HS-5 (cell line): ENCODE results near the gene UBE2E3.
"Not testable (repeated sequence)": the region's sequence is repeated elsewhere in the genome, so short reads cannot be mapped to it uniquely, and the experiment has no call there.

Experiments used
- DNase-seq: peaks from one replicate; pipeline ENCODE4 v3.0.0-alpha.2; 2012; ENCODE audit warnings: low read depth

The UBE2E3 gene

DNA sequence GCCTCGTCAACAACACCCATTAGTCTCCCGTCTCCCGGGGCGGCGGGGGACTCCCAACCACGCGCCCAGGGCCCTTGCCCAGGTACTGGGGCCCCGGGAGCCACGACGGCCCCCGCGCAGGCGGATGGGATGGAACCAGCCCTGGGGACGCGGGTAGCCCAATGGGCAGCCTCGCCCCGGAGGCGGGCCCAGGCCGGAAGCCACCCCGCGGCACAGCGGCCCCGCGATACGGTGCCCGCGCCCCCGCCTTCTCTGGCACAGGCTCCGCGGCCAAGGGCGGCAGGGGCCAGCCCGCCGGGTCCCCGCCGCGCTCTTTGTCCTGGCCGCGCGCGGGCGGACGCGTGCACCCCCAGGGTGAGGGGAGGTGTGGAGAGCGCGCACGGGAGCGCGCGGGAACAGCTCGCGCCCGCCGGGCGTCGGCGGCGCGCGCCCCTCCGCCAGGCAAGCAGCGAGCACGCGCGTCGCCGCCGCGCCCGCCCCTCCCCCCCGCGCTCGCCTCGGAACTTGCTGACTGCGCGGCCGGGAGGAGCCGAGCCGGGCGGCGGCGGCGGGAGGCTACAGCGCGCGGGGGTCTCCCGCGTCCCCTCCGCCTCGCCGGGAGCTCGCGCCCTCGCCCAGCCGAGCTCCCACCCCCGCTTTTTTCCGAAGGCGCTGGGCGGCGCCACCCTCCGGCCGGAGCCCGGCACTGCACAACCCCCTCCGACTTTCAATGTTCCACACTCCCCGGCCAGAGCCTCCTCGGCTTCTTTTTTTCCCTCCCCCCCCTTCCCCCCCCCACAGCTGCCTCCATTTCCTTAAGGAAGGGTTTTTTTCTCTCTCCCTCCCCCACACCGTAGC lies at the start of gene UBE2E3:
Gene UBE2E3 (plus strand): TSS at position 500 of the 837 bp plus-strand sequence. CDS start 1,438 bp downstream, outside the sequence.
- DNase-seq: no peak

DNA sequence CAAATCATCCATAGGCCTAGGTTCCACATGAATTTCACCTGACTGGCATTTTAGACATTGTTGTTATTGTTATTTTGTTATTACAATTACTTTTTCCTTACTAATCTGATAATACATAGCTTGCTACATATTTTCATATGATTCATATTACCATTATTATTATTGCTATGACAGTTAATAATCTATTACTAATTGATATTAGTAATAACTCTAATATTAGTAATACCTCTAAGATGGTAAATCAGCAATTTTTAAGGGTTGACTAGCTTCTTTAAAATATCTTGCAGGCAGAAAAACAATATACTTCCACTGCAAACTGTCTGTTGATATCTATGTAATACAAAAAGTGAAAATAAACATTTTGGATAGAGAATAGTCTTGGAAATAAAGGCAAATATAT lies 48.6 kb upstream of the UBE2E3 start:
- DNase-seq: no peak

DNA sequence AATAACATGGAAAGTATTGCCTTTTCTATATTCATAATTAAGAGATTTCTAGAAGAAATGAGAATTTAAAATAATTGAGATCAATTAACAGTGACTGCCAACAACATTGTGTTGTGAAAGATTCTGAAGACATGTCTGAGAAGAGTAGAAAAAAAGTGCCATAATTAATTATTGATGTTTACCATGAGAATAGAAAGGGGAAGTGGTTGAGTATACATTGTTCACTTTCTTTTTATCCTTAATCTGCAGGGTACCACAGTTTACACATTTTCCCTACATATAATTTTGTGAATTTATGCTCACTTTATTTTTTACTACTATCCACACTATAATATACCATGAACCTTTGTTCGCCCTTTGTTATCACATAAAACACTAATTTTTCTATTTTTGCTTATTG lies 47.1 kb upstream of the UBE2E3 start:
- no peak for DNase-seq

DNA sequence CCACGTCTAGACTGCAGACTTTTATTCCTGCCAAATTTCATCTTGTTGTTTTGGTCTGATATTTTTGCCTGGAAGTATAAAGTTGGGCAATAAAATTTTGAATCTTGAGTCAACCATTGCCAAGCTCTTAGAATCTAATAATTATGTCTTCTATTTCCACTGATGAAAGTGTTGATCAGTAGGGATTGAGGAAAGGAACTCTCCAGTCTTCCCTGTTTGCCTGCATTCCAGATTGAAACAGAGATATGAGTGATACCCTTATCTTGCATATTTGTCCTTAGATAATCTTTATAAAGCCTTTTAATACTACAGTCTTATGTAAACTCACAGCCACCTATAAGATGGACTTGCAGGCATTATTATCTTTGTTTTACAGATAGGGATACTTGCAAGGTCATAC lies 45.5 kb upstream of the UBE2E3 start:
- DNase-seq: no peak

DNA sequence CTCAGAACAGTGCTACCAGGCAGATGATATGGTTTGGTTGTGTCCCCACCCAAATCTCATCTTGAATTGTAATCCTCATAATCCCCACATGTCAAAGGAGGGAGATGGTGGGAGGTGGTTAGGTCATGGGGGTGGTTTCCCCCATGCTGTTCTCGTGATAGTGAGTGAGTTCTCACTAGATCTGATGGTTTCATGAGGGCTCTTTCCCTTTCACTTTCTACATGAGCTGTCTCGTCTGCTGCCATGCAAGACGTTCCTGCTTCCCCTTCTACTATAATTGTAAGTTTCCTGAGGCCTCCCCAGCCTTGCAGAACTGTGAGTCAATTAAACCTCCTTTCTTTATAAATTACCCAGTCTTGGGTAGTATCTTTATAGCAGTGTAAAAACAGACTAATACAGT lies 42.9 kb upstream of the UBE2E3 start:
- DNase-seq: not testable (repeated sequence)

DNA sequence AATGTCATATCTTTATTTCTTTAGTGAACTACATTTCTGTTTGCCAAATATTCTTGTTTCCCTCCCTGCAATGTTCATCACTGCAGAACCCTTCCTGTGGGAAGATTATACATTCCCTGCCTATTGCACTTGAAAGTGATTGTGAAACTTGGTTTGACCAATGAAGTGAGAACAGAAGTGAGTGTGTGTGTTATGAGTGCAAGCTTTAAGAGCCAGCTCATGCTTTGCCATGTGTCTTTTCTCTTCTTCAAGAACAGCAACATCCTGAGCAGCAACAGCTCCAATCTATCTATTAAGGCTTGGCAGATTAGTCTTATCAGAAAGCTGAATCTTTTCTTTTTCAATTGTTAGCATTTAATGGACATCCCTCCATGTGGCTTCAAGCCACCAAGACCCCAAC lies 42.0 kb upstream of the UBE2E3 start:
- peak; percentile 5 for DNase-seq

DNA sequence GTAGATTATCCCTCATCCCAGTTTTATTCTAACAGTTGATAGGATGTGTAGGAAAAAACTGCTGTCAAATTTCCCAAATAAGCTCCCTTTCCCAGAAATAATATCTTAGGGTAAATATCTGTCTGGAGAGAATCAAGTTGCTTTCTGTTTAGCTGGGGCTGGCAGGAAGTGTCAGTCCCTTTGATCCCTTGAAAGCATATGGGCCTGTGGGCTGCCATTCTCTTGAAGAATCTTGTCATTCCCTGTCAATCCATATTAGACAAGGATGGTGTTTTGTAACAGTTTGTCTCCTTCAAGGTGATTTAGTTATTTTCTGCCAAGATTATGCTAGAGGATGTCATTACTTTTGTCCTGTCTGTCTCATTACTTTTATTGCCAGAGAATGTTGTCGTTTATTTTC lies 37.1 kb upstream of the UBE2E3 start:
- no peak for DNase-seq

DNA sequence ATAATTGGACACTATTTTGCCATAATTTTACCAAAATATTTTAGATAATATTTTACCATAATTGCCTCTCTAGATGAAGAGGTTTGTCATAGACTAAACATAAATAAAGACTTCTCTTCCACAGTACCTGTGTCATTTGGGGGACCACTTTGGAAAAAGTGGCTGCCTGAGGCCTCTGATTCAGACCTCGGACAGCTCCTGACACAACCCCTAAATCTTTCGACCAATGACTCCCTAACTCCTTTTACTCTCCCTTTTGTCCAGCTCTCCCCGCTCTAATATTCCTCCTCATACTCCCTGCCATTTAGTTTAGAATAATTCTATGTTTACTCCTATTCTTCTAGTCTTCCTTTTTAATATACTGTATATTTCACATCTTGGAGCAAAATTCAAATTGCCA lies 36.0 kb upstream of the UBE2E3 start:
- DNase-seq: no peak

DNA sequence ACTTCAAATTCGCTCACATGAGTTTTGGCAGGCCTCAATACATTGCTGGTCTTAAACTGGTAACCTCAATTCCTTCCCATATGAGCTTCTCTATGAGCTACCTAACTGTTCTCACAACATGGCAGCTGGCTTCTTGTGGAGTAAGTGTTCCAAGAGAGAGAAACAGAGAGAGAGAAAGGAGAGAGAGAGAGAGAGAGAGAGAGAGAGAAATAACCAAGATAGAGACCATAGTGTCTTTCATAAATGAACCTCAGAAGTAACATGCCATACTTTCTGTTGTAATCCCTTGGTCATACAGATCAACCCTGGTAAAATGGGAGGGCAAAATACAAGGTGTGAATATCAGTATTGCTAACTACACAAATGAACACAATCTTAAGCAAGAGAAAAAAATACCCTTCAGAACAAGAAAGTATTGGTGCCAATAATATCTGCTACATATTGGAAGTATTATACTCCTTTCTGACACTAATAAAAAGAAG lies 33.2 kb upstream of the UBE2E3 start:
- no peak for DNase-seq

DNA sequence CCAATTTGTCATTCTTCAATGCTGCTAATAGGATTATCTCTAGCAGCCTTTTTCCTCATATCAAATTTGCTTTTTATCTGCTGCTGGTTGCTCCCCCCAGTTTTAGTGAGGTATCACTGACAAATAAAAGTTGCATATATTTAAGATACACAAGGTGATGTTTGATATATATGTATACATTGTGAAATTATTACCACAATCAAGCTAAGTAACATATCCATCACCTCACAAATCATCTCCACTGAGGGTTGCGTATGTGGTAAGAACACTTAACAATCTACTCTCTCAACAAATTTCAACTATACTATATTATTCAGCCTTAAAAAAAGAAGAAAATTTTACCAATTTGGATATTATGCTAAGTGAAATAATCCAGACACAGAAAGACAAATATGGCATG lies 30.5 kb upstream of the UBE2E3 start:
- no peak for DNase-seq

DNA sequence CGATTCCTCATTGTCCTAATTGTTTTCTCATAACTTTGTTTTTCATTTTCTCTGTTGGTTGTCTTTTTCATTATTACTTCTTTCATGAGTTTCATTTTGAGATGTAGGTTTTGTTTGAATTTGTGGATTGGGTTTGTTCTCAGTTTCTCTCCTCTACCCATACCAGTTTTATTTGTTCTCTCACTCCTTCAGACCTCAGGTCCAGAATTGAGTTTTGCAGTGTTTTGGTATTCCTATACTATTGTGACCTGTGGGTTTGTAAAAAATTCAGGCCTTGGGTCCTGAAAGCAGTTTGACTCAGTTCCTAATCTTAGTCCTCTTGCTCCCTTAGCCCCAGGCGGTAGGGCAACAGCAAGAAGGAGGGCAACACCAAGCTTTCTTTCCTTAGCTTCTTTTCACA lies 28.3 kb upstream of the UBE2E3 start:
- no peak for DNase-seq

DNA sequence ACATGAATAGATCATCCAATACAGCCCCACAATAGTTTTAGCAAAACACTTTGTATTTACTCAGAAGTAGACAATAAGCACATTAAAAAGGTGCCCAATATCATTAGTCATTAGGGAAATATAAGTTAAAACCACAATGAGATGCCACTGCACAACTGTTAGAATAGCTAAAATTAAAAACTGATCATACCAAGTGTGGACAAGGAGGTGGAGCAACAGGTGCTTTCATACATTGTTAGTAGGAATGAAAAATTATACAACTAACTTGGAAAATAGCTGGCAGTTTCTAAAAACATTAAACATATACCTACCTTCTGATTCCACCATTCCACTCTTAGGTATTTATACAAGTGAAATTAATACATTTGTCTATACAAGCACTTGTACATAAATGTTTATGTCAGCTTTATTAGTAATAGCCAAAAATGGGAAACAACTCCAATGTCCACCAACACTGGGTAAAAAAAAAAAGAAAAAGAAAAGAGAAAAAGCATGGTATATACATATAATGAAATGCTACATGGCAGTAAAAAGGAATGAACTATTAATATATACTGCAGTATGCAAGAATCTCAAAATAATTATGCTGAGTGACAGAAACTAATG lies 27.6 kb upstream of the UBE2E3 start:
- DNase-seq: no peak

DNA sequence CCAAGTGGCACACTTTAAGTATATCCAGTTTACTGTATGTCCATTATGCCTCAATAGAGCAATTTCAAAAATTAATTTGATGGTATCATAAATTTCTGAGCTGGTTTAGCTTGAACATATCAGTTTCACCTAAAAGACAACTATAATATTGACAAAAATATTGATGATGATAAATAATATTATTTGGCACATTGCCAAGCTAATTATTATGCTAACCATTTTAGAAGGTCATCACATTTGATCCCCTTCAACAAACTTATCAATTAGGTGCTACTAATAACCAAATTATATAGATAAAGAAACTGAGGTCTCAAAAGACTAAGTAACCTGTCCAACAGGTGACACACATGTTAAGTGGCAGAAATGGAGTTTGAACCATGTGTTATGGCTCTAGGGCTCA lies 26.9 kb upstream of the UBE2E3 start:
- DNase-seq: no peak

DNA sequence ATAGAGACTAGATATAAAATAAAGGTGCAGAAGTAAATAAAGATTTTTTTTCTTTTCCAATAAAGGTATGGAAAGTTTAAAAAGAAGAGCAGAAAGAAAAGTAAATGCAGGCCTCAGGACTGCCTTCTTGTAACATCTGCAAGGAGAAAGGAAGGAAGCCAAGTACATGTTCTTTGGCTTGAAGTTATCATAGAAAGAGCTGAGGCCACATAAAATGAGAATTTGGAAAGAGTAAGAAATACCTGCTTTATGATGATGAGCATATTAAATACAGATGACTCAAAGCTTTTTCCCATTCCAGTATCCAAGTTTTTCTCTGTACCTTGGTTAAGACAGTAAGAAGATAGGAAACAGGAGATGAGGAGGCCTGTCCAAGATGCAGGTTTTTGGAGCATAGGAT lies 25.3 kb upstream of the UBE2E3 start:
- DNase-seq: no peak

DNA sequence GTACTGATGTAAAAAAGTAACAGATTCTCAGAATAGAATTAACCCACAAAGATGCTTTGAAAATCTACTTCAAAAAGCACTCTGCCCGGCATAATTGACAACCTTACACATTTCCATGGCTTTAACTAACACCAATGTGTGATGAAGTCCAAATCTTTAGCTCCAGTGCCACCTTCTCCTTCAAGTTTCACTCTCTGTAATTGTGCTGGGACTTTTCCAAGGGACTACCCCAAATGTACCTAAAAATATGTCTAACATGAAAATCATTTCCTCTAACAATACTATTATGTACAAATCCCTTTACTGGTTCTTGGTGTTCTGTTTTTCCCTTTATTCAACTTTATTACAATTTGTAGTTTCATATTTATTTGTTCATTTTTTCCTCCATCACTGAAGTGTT lies 20.6 kb upstream of the UBE2E3 start:
- DNase-seq: no peak

DNA sequence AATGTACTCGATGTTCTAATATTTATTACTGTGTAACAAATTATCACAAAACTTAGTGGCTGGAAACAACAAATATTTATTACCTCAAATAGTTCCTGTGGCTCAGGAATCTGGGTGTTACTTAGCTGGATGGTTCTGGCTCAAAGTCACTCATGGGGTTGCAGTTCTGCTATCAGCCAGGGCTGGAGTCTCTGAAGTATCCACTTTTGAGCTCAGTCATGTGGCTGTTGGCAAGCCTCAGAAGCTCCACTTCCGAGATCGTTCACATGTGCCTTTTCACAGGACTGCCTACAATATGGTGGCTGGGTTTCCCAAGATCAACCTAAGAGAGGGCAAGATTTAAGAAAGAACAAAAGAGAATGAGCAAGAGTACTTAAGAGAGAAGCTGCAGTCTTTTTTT lies 19.4 kb upstream of the UBE2E3 start:
- no peak for DNase-seq

DNA sequence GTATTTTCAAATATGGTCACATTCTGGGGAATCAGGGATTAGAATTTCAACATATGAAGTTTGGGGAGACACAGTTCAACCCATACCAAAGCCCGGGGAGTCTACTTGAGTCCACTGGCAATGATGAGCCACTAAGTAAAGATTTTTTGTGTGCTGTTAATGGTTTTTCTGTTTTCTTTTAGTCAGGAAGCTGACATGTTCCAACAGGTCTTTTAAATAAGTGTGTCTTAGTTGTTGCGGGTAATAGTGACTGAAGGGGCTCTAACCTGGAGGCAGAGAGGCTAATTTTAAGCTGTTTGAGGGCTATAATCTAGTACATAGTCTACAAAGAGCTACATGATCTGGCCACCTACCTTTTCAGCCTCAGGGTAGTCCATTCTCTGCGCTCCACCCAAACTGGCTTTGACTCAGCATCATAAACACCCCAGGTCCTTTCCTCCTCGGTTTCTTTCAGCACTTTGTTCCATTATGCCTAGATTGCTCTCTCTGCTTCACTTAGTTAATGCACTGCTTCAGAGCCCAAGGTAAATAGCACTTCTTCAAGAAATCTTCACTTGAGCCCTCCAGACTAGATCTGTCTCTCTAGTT lies 17.6 kb upstream of the UBE2E3 start:
- DNase-seq: no peak

DNA sequence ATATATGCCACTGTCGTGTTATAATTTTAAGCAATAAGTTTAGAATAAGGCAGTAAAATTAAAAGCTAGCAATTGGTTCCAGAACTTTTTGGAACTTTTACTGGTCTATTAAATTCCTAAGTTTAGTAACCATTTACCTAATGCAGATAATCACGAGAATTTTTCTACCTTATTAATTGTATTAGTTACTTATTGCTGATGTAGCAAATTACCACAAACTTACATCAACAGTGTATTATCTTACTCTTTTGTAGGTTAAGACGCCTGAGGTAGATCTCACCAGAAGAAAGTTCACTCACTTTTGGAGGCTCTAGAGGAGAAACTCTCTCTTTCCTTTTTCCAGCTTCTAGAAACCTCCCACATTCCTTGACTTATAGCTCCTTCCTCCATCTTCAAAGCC lies 14.0 kb upstream of the UBE2E3 start:
- no peak for DNase-seq

DNA sequence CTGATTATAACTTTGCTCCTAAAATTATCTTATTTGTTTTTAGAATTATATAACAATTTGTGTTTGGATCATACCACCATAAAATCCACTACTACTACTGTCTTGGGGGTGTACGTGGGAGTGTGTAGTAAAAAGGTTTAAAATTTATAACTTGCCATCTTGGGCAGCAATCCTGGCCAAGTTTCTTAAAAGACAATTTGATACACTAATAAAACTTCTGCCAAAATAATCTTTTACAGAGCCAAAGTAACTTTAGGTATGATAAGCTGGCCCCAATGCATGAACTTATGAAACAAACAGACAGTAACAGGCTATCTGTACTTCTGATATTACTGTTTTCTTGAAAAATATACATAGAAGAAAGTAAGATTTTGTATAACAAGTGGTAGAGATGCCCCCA lies 11.3 kb upstream of the UBE2E3 start:
- DNase-seq: no peak

DNA sequence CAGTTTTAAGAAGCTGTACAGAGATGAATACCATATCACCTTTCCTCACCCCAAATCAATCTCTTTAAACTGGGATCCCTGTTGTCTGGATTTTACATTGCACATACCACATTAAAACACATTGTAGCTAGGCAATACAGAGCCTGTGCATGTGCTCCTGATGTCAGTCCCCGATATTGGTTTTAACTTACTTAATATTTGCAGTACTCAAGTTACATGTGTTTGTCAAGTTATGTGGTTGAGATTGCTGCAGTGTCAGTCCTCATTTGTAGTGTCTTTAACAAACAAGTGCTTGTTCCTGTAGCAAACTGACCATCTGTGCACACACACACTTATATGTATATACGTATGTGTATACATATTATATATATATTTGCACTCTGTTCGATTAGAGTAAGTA lies 10.4 kb upstream of the UBE2E3 start:
- no peak for DNase-seq

DNA sequence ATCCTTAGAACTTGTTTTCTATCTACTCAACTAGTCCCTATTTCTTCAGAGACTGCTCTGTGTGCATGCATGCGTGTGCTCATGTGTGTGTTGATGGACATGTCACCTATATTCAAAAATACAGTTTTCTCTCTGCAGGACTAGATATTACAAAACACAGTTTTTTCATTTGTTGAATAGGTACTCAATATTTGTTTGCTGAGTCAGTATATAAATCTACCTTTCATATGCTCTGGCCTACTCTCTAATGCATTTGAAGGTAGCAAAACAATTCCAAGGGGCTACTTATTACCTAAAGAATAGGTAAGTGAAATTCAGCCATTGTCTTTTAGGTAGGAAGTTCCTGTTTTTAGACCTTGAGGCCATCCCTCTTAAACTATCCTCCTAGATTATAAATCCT lies 8.6 kb upstream of the UBE2E3 start:
- no peak for DNase-seq

DNA sequence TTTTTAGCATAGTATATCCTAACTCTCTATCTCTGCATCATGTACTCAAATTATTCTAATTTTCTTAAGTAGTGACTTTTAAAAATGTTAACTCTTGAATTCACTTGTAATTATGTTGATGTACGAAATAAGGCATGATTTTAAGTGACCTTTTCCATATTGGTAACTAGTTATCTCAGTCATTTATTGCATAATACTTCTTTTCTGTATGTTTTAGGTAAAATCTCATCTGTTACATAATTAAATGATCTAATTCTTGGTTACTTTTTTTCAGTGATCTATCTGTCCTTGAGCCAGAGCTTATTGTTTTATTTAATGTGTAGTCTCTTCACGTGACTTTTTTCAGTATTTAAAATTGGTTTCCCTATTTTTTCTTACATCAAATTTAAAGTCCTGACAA lies 4.8 kb upstream of the UBE2E3 start:
- no peak for DNase-seq
